ENCODE results near the gene RAB15.

DNA sequence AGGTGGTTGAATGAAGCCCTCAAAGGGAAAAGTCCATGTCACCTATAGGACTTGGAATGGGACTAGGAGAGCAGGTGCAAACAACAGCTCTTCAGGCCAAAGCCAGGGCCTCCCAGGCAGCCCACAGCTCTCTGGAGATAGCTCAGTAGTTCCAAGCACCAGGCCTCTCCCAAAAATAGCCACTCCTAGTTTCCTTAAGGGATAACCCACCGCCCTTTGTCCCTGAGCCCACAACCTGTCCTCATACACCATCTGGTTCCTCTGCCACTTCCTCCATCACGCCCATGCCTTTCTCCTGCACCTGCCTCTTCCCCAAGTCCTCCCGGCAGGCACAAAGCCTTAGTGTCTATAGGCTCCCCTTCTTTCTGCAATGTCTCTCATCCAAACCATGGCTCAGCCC, 2.1 kb downstream of the RAB15 start:
- TF ChIP-seq POLR2A (IDR thresholded peaks at IDR 0.05; ENCODE audit: low read depth, low read length) (no peak), EZH2 (IDR thresholded peaks at IDR 0.05; ENCODE audit: borderline replicate concordance, low read depth, low read length, severe bottlenecking) (no peak), POLR2AphosphoS5 (IDR thresholded peaks at IDR 0.05; ENCODE audit: insufficient read depth, low read depth, low read length) (no peak), CTCF (IDR thresholded peaks at IDR 0.05; ENCODE audit: extremely low read depth in 1 of 2, insufficient read depth in 1 of 2, low read depth in 1 of 2, low read length in 2 of 2) (no peak), GATA2 (IDR thresholded peaks at IDR 0.05; ENCODE audit: insufficient read depth, insufficient read length, low read depth, low read length) (no peak), MAX (IDR thresholded peaks at IDR 0.05; ENCODE audit: insufficient read depth, insufficient read length) (no peak), JUN (IDR thresholded peaks at IDR 0.05; ENCODE audit: borderline replicate concordance, insufficient read depth, insufficient read length, low read depth) (no peak), MYC (IDR thresholded peaks at IDR 0.05; ENCODE audit: low read depth, low read length) (no peak), FOS (IDR thresholded peaks at IDR 0.05; ENCODE audit: borderline replicate concordance, insufficient read depth, low read length) (no peak)

Measured in endothelial cell of umbilical vein (primary cell).